Spleen (tissue), 11 donors: Measurements from ENCODE around the gene PPAT. TPM values are rescaled to one million over a fixed set of nuclear protein-coding genes. Genes with fewer than 3 reads are reported as not detected.
A peak's percentile ranks its signal among the peaks of the same experiment; 100 is the strongest.

ENCODE experiments used
- DNase-seq: peaks from one replicate; pipeline ENCODE4 v3.0.0-alpha.2; 2020
- H3K27ac ChIP-seq, 8 donors: fragments of 200-600 bp; sonication (generic) in 7 of 8; 1 replicate in 4 of 8; 2 replicates in 4 of 8; pipeline versions ENCODE4 v1.5.0 to v1.8.0; 2016 to 2021; ENCODE audit warnings: inconsistent platforms in 4 of 8, mild to moderate bottlenecking in 4 of 8, moderate library complexity in 1 of 8
- H3K27me3 ChIP-seq, 7 donors: fragments of 200-600 bp; sonication (generic) in 6 of 7; replicated peaks in 1 of 7; 1 replicate in 4 of 7; 2 replicates in 3 of 7; pipeline versions ENCODE4 v1.5.0 to v1.8.0; 2016 to 2021; ENCODE audit warnings: inconsistent platforms in 3 of 7, mild to moderate bottlenecking in 1 of 7
- H3K36me3 ChIP-seq, 6 donors: fragments of 200-600 bp; sonication (generic) in 5 of 6; 1 replicate in 4 of 6; 2 replicates in 2 of 6; pipeline versions ENCODE4 v1.5.0 to v1.8.0; 2016 to 2021; ENCODE audit warnings: inconsistent platforms in 2 of 6
- H3K4me1 ChIP-seq, 6 donors: fragments of 200-600 bp; sonication (generic) in 5 of 6; 1 replicate in 3 of 6; 2 replicates in 3 of 6; pipeline versions ENCODE4 v1.5.0 to v1.8.0; 2016 to 2021; ENCODE audit warnings: inconsistent platforms in 3 of 6
- H3K4me3 ChIP-seq, 8 donors: fragments of 200-600 bp; sonication (generic) in 7 of 8; 1 replicate in 4 of 8; 2 replicates in 4 of 8; pipeline versions ENCODE4 v1.5.0 to v1.8.0; 2016 to 2021; ENCODE audit warnings: inconsistent platforms in 4 of 8, mild to moderate bottlenecking in 4 of 8, moderate library complexity in 2 of 8
- H3K9me3 ChIP-seq, 8 donors: fragments of 200-600 bp; sonication (generic) in 7 of 8; 1 replicate in 4 of 8; 2 replicates in 4 of 8; pipeline versions ENCODE4 v1.5.0 to v1.8.0; 2016 to 2021; ENCODE audit warnings: inconsistent platforms in 4 of 8
- POLR2A ChIP-seq, 3 donors: fragments of 450-650 bp; IDR thresholded peaks; one replicate each; pipeline ENCODE4 v1.5.1; 2017; ENCODE audit warnings: antibody characterized with exemption in 3 of 3, mild to moderate bottlenecking in 1 of 3
- POLR2AphosphoS5 ChIP-seq, 3 donors: sonication (generic); formaldehyde crosslinking; IDR thresholded peaks; one replicate each; pipeline ENCODE4 v1.5.1; 2017; ENCODE audit warnings: antibody characterized with exemption in 3 of 3
- WGBS, 5 donors: extraction: QIAGEN DNeasy Blood & Tissue Kit in 3 of 5; methylation state at CpG; one replicate each; pipeline versions ENCODE4 v1.1.5 to v1.1.7; 2013 to 2018; 5-methylcytosine and 5-hydroxymethylcytosine counted together
- intact Hi-C: fragments of 100-400 bp; cut with DNase I; formaldehyde crosslinking; loops from one replicate; pipeline ENCODE4 v1.15.0; 2023; ENCODE audit warnings: low total_unique reads
- polyA plus RNA-seq, 3 donors: library from polyadenylated mRNA; stranded (reverse); fragments of 200-250 nt; gene quantifications; one replicate each; pipeline ENCODE4 v1.2.1, GENCODE V29; 2013
- total RNA-seq, 7 donors: library from RNA; depleted of rRNA in 3 of 7; stranded (reverse); fragments of >200 nt in 3 of 7; fragmentation: NEBNext Ultra II Directional in 4 of 7; extraction: Animal tissue kit (Norgen Biotek cat#: 25700) in 4 of 7; gene quantifications; one replicate each; pipeline versions ENCODE4 v1.1.0 to v1.2.1, GENCODE V29; 2016 to 2021
- TF ChIP-seq, protein P1 (sequence below), 11 experiments: fragments of 200-600 bp in 7 of 11; fragments of 450-650 bp in 4 of 11; sonication (generic) in 4 of 11; IDR thresholded peaks in 8 of 11; conservative IDR thresholded peaks in 3 of 11; 1 replicate in 7 of 11; 2 replicates in 4 of 11; pipeline versions ENCODE4 v1.4.0 to v1.8.0; 2016 to 2021; ENCODE audit warnings: antibody characterized with exemption in 11 of 11, inconsistent platforms in 4 of 11, mild to moderate bottlenecking in 1 of 11
- donor health status: healthy with polysubstance abuse.
- donor health status: DM: no; HTN: no; CAD: no; lungs with moderate emphysema.
- donor health status: DM: no; HTN: no; CAD: no.
- donor health status: Bipolar disorder and iron deficiency.
- donor health status: healthy.
- donor health status: DM: no; HTN: no; CAD: no.
- donor health status: DM: yes; HTN: yes; CAD: no.

Gene PPAT
- total and polyA plus RNA-seq, 10 donors = 2.7 to 10.6 (median 7.2) TPM

DNA sequence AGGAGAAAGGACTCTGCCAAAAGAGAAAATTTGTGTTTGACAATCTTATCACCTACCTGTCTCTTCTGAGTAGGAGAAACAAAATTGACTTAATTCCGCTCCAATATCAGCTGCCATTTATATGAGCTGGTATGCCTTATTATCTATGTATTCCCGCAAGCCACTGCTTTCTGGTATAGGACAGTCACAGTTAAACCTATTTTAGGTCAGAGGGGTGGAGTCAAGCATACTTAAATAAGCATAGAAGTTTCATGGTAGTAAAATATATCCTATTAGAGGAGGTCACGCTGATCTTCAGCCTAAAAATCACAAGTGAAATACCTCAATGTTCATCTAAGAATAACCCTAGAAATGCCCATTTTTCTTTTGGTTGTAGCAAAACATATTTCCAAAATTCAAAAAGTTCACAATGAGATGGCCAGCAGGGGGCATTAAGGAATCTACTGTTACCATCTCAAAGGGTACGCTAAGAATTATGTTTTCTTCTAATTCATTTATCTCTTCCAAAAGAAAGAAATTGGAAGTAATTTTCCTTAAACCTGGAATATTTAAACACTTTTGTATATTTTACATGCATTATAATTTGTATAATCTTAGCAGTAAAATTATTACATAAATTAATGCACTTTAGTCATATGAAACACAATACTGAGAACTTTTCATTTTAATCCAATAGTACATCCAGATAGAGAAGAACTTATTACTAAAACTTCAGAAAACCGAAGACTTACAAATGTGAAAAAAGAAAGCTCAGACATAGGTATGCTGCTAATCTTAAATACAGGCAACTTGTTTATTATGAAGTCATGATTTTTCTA, 10.5 kb downstream of the PPAT start:
- 61 to 75% (median 67%) methylated on average over 5 of the region's 5 CpGs for WGBS, 5 donors
- intact Hi-C loops = no loop called here
- Histone ChIP-seq H3K4me3 (no peak overlapping the region), H3K36me3 (no peaks in the 10 kb centered on the region), H3K9me3 (no peaks in the 10 kb centered on the region), H3K4me1 (peaks cover 0 to 10% (median 2%) of the 10 kb centered on the region in 6 donors), H3K27me3 (no peaks in the 10 kb centered on the region), H3K27ac (no peak overlapping the region)
- TF ChIP-seq, protein P1, sequence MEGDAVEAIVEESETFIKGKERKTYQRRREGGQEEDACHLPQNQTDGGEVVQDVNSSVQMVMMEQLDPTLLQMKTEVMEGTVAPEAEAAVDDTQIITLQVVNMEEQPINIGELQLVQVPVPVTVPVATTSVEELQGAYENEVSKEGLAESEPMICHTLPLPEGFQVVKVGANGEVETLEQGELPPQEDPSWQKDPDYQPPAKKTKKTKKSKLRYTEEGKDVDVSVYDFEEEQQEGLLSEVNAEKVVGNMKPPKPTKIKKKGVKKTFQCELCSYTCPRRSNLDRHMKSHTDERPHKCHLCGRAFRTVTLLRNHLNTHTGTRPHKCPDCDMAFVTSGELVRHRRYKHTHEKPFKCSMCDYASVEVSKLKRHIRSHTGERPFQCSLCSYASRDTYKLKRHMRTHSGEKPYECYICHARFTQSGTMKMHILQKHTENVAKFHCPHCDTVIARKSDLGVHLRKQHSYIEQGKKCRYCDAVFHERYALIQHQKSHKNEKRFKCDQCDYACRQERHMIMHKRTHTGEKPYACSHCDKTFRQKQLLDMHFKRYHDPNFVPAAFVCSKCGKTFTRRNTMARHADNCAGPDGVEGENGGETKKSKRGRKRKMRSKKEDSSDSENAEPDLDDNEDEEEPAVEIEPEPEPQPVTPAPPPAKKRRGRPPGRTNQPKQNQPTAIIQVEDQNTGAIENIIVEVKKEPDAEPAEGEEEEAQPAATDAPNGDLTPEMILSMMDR (IDR thresholded peaks at IDR 0.05 in 8 of 11, conservative IDR thresholded peaks at IDR 0.05 in 3 of 11) = peak in 10 of 11 experiments; percentile 24 to 70 (median 51)
- no peak for TF ChIP-seq POLR2AphosphoS5 (IDR thresholded peaks at IDR 0.05)
- no peak for DNase-seq

GRCh38 chr4:56424176-56424575, 11.2 kb downstream of the PPAT start:
- DNase-seq = no peak
- H3K27me3 ChIP-seq = no peaks in the 10 kb centered on the region
- intact Hi-C loops = no loop called here
- no peak overlapping the region for H3K27ac ChIP-seq
- 88 to 97% (median 94%) methylated on average over 5 of the region's 5 CpGs for WGBS, 5 donors
- TF ChIP-seq, protein P1 (IDR thresholded peaks at IDR 0.05 in 8 of 11, conservative IDR thresholded peaks at IDR 0.05 in 3 of 11) = no peak
- no peak for TF ChIP-seq POLR2A (IDR thresholded peaks at IDR 0.05)
- no peak for TF ChIP-seq POLR2AphosphoS5 (IDR thresholded peaks at IDR 0.05)
- no peaks in the 10 kb centered on the region for H3K36me3 ChIP-seq
- peaks cover 0 to 10% (median 2%) of the 10 kb centered on the region in 6 donors for H3K4me1 ChIP-seq
- H3K4me3 ChIP-seq = no peak overlapping the region
- H3K9me3 ChIP-seq = no peaks in the 10 kb centered on the region

GRCh38 chr4:56417396-56417795, 18.0 kb downstream of the PPAT start:
- intact Hi-C loops = no loop called here
- WGBS, 5 donors = 95 to 99% (median 97%) methylated on average over 3 of the region's 3 CpGs
- no peaks in the 10 kb centered on the region for H3K36me3 ChIP-seq

DNA sequence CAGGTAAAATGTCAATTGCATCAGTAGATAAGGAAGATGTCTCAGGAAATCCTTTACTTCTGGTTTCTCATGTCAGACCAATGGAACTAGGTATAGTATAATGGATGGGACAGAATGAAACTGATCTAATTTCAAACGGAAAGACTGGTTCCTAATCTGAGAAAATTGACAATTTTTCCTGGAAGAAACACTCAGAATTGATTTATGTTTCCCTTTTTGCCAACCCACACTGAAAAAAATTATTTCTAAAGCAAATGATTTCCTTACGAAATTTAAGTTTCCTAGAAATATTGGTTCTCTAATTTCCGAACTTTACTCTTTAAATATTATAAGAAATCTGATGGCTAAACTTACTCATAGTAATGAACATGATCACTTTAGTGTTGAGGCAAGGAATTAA, 19.1 kb downstream of the PPAT start:
- H3K4me3 ChIP-seq = no peak overlapping the region
- H3K36me3 ChIP-seq = no peaks in the 10 kb centered on the region
- peaks cover 0 to 3% (median 0%) of the 10 kb centered on the region in 6 donors for H3K4me1 ChIP-seq
- no peak for DNase-seq
- TF ChIP-seq, protein P1 (IDR thresholded peaks at IDR 0.05 in 8 of 11, conservative IDR thresholded peaks at IDR 0.05 in 3 of 11) = no peak
- TF ChIP-seq POLR2AphosphoS5 (IDR thresholded peaks at IDR 0.05) = no peak
- no peak for TF ChIP-seq POLR2A (IDR thresholded peaks at IDR 0.05)
- no peaks in the 10 kb centered on the region for H3K9me3 ChIP-seq
- no peaks in the 10 kb centered on the region for H3K27me3 ChIP-seq
- 57 to 74% (median 62%) methylated on average over 3 of the region's 3 CpGs for WGBS, 5 donors
- H3K27ac ChIP-seq = no peak overlapping the region
- intact Hi-C loops = no loop called here

More at GRCh38 chr4:56417396-56417795, 18.0 kb downstream of the PPAT start:
- Histone ChIP-seq H3K27ac (no peak overlapping the region), H3K4me1 (no peaks in the 10 kb centered on the region), H3K27me3 (no peaks in the 10 kb centered on the region), H3K4me3 (no peak overlapping the region), H3K9me3 (no peaks in the 10 kb centered on the region)
- DNase-seq = no peak
- TF ChIP-seq, protein P1 (IDR thresholded peaks at IDR 0.05 in 8 of 11, conservative IDR thresholded peaks at IDR 0.05 in 3 of 11) = no peak
- TF ChIP-seq POLR2AphosphoS5 (IDR thresholded peaks at IDR 0.05) = no peak
- no peak for TF ChIP-seq POLR2A (IDR thresholded peaks at IDR 0.05)
